ENCODE measurements around the gene FAM47A. TPM values are rescaled to one million over a fixed set of nuclear protein-coding genes. Genes with fewer than 3 reads are reported as not detected.

FAM47A gene
- not detected for polyA plus RNA-seq (ENCODE audit: insufficient read length in 4 of 4)

GRCh38 chrX:34132028-34132427 is at the start of gene FAM47A:
TSS of gene FAM47A (minus strand) at chrX:34132314. CDS start at chrX:34132278, 36 bp downstream.
- DNase-seq (ENCODE audit: low read depth in 4 of 4, low spot score in 3 of 4), result no peak

GRCh38 chrX:34147345-34147744 is 15.2 kb upstream of the FAM47A start:
- no peak for DNase-seq (ENCODE audit: low read depth in 4 of 4, low spot score in 3 of 4)

DNA sequence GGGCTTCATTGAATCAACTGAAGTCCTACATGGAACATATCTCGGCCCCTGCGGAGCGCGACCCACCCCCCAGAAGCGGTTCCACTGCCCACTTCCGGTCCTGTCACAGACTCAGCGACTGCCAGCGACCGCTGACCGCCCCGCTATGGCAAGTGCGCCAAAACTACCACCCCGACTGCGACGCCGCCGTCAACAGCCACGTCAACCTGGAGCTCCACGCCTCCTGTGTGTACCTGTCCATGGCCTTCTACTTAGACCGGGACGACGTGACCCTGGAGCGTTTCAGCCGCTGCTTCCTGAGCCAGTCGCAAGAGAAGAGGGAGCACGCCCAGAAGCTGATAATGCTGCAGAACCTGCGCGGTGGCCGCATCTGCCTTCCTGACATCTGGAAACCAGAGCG is 14.8 kb upstream of the FAM47A start:
- no peak for DNase-seq (ENCODE audit: low read depth in 4 of 4, low spot score in 3 of 4)

- DNase-seq (ENCODE audit: low read depth in 4 of 4, low spot score in 3 of 4), result no peak
Observed at GRCh38 chrX:34144246-34144645, 12.1 kb upstream of the FAM47A start.

DNA sequence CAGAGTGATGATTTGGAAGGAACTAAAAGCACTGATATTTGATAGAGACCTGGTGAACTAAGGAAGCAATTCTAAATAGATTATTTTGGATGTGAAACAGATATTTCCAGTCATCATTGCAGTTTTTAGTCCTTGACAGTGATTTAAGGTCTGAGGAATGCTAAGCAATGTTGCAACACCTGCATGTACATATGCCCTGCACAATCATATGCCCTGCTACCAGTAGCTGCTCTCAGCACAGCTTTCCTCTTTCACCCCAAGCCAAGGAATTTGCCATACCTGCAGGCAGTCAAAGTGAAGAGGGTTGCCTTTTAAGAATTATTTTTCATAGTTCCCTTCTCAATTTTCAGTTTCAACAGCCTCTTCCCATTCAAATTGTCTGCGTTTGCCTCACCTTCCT is 8.7 kb upstream of the FAM47A start:
- DNase-seq (ENCODE audit: low read depth in 4 of 4, low spot score in 3 of 4), result no peak

- DNase-seq (ENCODE audit: low read depth in 4 of 4, low spot score in 3 of 4), result no peak
Observed at GRCh38 chrX:34130980-34131744, 952 bp downstream of the FAM47A start.

DNA sequence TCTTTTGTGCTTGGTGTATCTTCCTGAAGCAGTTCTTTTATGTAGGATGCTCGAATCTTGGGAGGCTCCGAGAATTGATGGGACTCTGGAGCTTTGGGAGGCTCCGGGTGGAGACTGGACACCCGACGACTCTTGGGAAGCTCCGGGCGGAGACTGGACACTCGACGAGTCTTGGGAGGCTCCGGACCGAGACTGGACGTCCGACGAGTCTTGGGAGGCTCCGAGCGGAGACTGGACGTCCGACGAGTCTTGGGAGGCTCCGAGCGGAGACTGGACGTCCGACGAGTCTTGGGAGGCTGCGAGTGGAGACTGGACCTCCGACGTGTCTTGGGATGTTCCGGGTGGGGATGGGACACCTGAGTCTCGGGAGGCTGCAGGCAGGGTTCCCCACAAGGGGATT is 1.6 kb downstream of the FAM47A start:
- DNase-seq (ENCODE audit: low read depth in 4 of 4, low spot score in 3 of 4), result no peak

DNA sequence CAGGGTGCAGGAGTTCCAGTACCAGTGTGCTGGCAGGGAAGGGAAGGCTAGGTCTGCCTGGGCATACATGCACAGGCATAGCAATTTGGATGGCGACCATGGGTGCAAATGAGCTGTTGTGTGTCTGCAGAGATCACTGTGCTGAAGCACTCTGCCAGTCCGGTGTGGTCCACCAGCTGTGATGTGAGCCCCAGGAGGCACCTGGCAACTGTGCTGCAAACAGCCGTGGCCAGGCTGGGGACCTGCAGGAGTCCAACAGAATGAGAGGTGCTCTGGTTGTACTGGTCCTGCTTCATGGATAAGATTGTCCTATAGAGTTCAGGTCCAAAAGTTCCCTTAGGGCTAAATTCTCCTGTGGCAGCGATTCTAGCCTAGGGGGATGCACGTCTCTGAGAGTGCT is 6.1 kb downstream of the FAM47A start:
- no peak for DNase-seq (ENCODE audit: low read depth in 4 of 4, low spot score in 3 of 4)

DNA sequence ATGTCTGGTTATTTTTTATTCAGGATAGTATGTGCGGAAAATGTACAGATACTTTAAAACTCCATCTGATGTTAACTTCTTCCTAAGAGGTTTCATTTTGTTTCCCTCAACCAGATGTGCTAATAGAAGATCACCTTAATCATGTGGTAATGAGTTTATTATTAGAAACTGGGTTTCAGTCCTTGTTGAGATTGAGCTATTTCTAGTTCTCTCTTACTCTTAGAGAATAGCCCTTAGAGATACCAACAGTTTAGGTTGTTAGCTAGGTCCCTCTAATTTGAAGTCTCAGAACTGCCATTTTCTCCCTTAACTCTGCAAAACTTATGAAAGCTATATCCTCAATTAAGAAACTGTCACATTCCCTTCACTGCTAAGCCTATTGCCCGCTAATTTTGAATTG is 13.0 kb downstream of the FAM47A start:
- no peak for DNase-seq (ENCODE audit: low read depth in 4 of 4, low spot score in 3 of 4)

- DNase-seq (ENCODE audit: low read depth in 4 of 4, low spot score in 3 of 4), result no peak
Observed at GRCh38 chrX:34112459-34112858, 19.7 kb downstream of the FAM47A start.

Data from right renal pelvis (tissue), 4 donors.